Stimulated activated CD4-positive, alpha-beta T cell treated with anti-CD3 and anti-CD28 coated beads, Interleukin-12 subunit alpha, Interleukin-12 subunit beta, amount 100 ng/mL, for 48 hours (primary cell): ENCODE data around the gene PRPS1L1.
A peak's percentile ranks its signal among the peaks of the same experiment; 100 is the strongest.

Experiments
- DNase-seq, 3 donors: peaks; one replicate each; pipeline ENCODE4 v3.0.0-alpha.2; 2020; ENCODE audit warnings: low read depth in 2 of 3, low spot score in 1 of 3

The PRPS1L1 gene

GRCh38 chr7:18027628-18028027, at the start of gene PRPS1L1:
Gene PRPS1L1, minus strand, starts transcription at chr7:18027846.
- DNase-seq, result no peak

GRCh38 chr7:18076461-18076860, 48.8 kb upstream of the PRPS1L1 start:
- no peak for DNase-seq

- no peak for DNase-seq
These were observed 41.1 kb upstream of the PRPS1L1 start for GRCh38 chr7:18068745-18069144.

- DNase-seq, result peak in 1 of 3 donors; percentile 29
These were observed 36.7 kb upstream of the PRPS1L1 start for GRCh38 chr7:18064242-18064838.

- no peak for DNase-seq
These were observed 35.7 kb upstream of the PRPS1L1 start for GRCh38 chr7:18063149-18063901.

- DNase-seq, result no peak
These were observed 31.5 kb upstream of the PRPS1L1 start for GRCh38 chr7:18059171-18059570.

- DNase-seq, result no peak
These were observed 26.3 kb upstream of the PRPS1L1 start for GRCh38 chr7:18053941-18054340.

GRCh38 chr7:18053177-18053928, 25.7 kb upstream of the PRPS1L1 start:
- no peak for DNase-seq

GRCh38 chr7:18049262-18049661, 21.6 kb upstream of the PRPS1L1 start:
- no peak for DNase-seq

GRCh38 chr7:18046601-18047000, 19.0 kb upstream of the PRPS1L1 start:
- no peak for DNase-seq

GRCh38 chr7:18045171-18045570, 17.5 kb upstream of the PRPS1L1 start:
- DNase-seq, result no peak

- DNase-seq, result no peak
These were observed 13.5 kb upstream of the PRPS1L1 start for GRCh38 chr7:18041191-18041590.

GRCh38 chr7:18040196-18040595, 12.6 kb upstream of the PRPS1L1 start:
- no peak for DNase-seq

GRCh38 chr7:18038382-18038781, 10.7 kb upstream of the PRPS1L1 start:
- DNase-seq, result no peak

- no peak for DNase-seq
These were observed 10.0 kb upstream of the PRPS1L1 start for GRCh38 chr7:18037609-18038008.

GRCh38 chr7:18036783-18037182, 9.1 kb upstream of the PRPS1L1 start:
- no peak for DNase-seq

GRCh38 chr7:18030758-18031157, 3.1 kb upstream of the PRPS1L1 start:
- DNase-seq, result no peak

GRCh38 chr7:18020138-18020715, 7.4 kb downstream of the PRPS1L1 start:
- no peak for DNase-seq

- no peak for DNase-seq
These were observed 8.1 kb downstream of the PRPS1L1 start for GRCh38 chr7:18019555-18019954.

- no peak for DNase-seq
These were observed 9.1 kb downstream of the PRPS1L1 start for GRCh38 chr7:18018296-18019215.
